Measurements from ENCODE around the gene RPF1.

- TF ChIP-seq ZNF704 (tag by site-specific recombination; IDR thresholded peaks at IDR 0.05) = no peak
- TF ChIP-seq CTCF (tag by site-specific recombination; IDR thresholded peaks at IDR 0.05) = no peak
- TF ChIP-seq ZNF114 (tag by site-specific recombination; IDR thresholded peaks at IDR 0.05) = no peak
- no peak for TF ChIP-seq ZFP41 (tag by site-specific recombination; IDR thresholded peaks at IDR 0.05; ENCODE audit: borderline replicate concordance)
- no peak for TF ChIP-seq ZNF18 (tag by site-specific recombination; IDR thresholded peaks at IDR 0.05)
- TF ChIP-seq ZNF558 (tag by site-specific recombination; IDR thresholded peaks at IDR 0.05) = no peak
- no peak for TF ChIP-seq KLF1 (tag by site-specific recombination; IDR thresholded peaks at IDR 0.05)
- TF ChIP-seq ZSCAN5A (tag by site-specific recombination; IDR thresholded peaks at IDR 0.05) = no peak
- no peak for TF ChIP-seq ZNF501 (tag by site-specific recombination; IDR thresholded peaks at IDR 0.05)
- no peak for TF ChIP-seq MYNN (tag by site-specific recombination; IDR thresholded peaks at IDR 0.05; ENCODE audit: borderline replicate concordance)
These were observed 29.4 kb downstream of the RPF1 start for GRCh38 chr1:84508510-84508909.
